Mesenchymal stem cell (in vitro differentiated cells and primary cell): ENCODE measurements around the gene KSR1.
"Not testable (repeated sequence)": the region's sequence is repeated elsewhere in the genome, so short reads cannot be mapped to it uniquely, and the experiment has no call there.

ENCODE experiments used
- DNase-seq: peaks from one replicate; pipeline ENCODE4 v3.0.0-alpha.2; 2013
- H2AFZ ChIP-seq: one replicate; pipeline ENCODE4 v1.6.1; 2013; ENCODE audit warnings: low read depth, mild to moderate bottlenecking, control low read depth, inconsistent platforms, low read length, moderate library complexity
- H2AK5ac ChIP-seq: 2 replicates; pipeline ENCODE4 v1.6.1; 2013; ENCODE audit warnings: low read length, moderate library complexity, mild to moderate bottlenecking, inconsistent platforms; ENCODE audit not compliant: severe bottlenecking
- H2BK120ac ChIP-seq: one replicate; pipeline ENCODE4 v1.6.1; 2013; ENCODE audit warnings: low read depth, mild to moderate bottlenecking, inconsistent platforms, low read length, moderate library complexity
- H2BK12ac ChIP-seq, 2 experiments: one replicate each; pipeline ENCODE4 v1.6.1; 2013; ENCODE audit warnings: inconsistent platforms in 2 of 2, low read length in 2 of 2, mild to moderate bottlenecking in 2 of 2, moderate library complexity in 2 of 2, control low read depth in 1 of 2
- H2BK15ac ChIP-seq: one replicate; pipeline ENCODE4 v1.6.1; 2013; ENCODE audit warnings: mild to moderate bottlenecking, low read depth, inconsistent platforms; ENCODE audit not compliant: poor library complexity, severe bottlenecking
- H2BK5ac ChIP-seq: 2 replicates; pipeline ENCODE4 v1.6.1; 2013; ENCODE audit warnings: low read depth, mild to moderate bottlenecking, low read length, control low read depth, inconsistent platforms; ENCODE audit not compliant: poor library complexity, severe bottlenecking
- H3K14ac ChIP-seq, 2 experiments: one replicate each; pipeline ENCODE4 v1.6.1; 2013; ENCODE audit warnings: inconsistent platforms in 2 of 2, low read length in 2 of 2, control low read depth in 1 of 2, mild to moderate bottlenecking in 1 of 2, moderate library complexity in 1 of 2
- H3K18ac ChIP-seq, 2 experiments: one replicate each; pipeline ENCODE4 v1.6.1; 2013; ENCODE audit warnings: inconsistent platforms in 2 of 2, low read length in 2 of 2, control low read depth in 1 of 2, low read depth in 1 of 2, mild to moderate bottlenecking in 1 of 2
- H3K23ac ChIP-seq, 2 experiments: one replicate each; pipeline ENCODE4 v1.6.1; 2013; ENCODE audit warnings: inconsistent platforms in 2 of 2, low read length in 2 of 2, mild to moderate bottlenecking in 2 of 2, moderate library complexity in 2 of 2, control low read depth in 1 of 2
- H3K27ac ChIP-seq: 2 replicates; pipeline ENCODE4 v1.5.1; 2013; ENCODE audit warnings: mild to moderate bottlenecking, moderate library complexity, low read length, control low read depth, inconsistent platforms; ENCODE audit not compliant: poor library complexity, severe bottlenecking
- H3K27me3 ChIP-seq, 2 experiments: 2 replicates each; pipeline versions ENCODE4 v1.6.1 to v1.7.0; 2013; ENCODE audit warnings: low read length in 2 of 2, mild to moderate bottlenecking in 2 of 2, moderate library complexity in 2 of 2, control low read depth in 1 of 2, inconsistent platforms in 1 of 2; ENCODE audit not compliant: control insufficient read depth in 1 of 2, insufficient read depth in 1 of 2
- H3K36me3 ChIP-seq, 2 experiments: 2 replicates each; pipeline versions ENCODE4 v1.6.1 to v1.7.0; 2013; ENCODE audit warnings: low read length in 2 of 2, control low read depth in 1 of 2, inconsistent platforms in 1 of 2, low read depth in 1 of 2, mild to moderate bottlenecking in 1 of 2; ENCODE audit not compliant: insufficient read depth in 2 of 2, control insufficient read depth in 1 of 2
- H3K4ac ChIP-seq, 2 experiments: one replicate each; pipeline ENCODE4 v1.6.1; 2013; ENCODE audit warnings: inconsistent platforms in 2 of 2, low read length in 2 of 2, mild to moderate bottlenecking in 2 of 2, moderate library complexity in 2 of 2, control low read depth in 1 of 2, low read depth in 1 of 2
- H3K4me1 ChIP-seq: 2 replicates; pipeline ENCODE4 v1.6.1; 2013; ENCODE audit warnings: low read depth, low read length, control low read depth; ENCODE audit not compliant: control insufficient read depth, insufficient read depth
- H3K4me2 ChIP-seq: 2 replicates; pipeline ENCODE4 v1.6.1; 2013; ENCODE audit warnings: low read length, mild to moderate bottlenecking, inconsistent platforms; ENCODE audit not compliant: poor library complexity, severe bottlenecking
- H3K4me3 ChIP-seq, 2 experiments: 2 replicates each; pipeline versions ENCODE4 v1.5.1 to v1.7.0; 2013; ENCODE audit warnings: low read length in 2 of 2, mild to moderate bottlenecking in 2 of 2, control low read depth in 1 of 2, low read depth in 1 of 2; ENCODE audit not compliant: insufficient read depth in 1 of 2
- H3K79me1 ChIP-seq: replicated peaks from 2 replicates; pipeline ENCODE4 v1.6.1; 2013; ENCODE audit warnings: mild to moderate bottlenecking, control low read depth, low read length, inconsistent platforms; ENCODE audit not compliant: poor library complexity, severe bottlenecking
- H3K9ac ChIP-seq: 2 replicates; pipeline ENCODE4 v1.7.0; 2013; ENCODE audit warnings: mild to moderate bottlenecking, low read length, moderate library complexity
- H3K9me3 ChIP-seq: 2 replicates; pipeline ENCODE4 v1.7.0; 2013; ENCODE audit warnings: mild to moderate bottlenecking, low read length; ENCODE audit not compliant: control insufficient read depth
- H4K8ac ChIP-seq: one replicate; pipeline ENCODE4 v1.6.1; 2013; ENCODE audit warnings: inconsistent platforms, mild to moderate bottlenecking, low read length, moderate library complexity
- H4K91ac ChIP-seq: one replicate; pipeline ENCODE4 v1.6.1; 2013; ENCODE audit warnings: mild to moderate bottlenecking, low read length, inconsistent platforms
- WGBS: methylation state at CpG from one replicate; pipeline ENCODE4 v1.1.7; 2013; ENCODE audit warnings: mixed read lengths; 5-methylcytosine and 5-hydroxymethylcytosine counted together

The KSR1 gene

GRCh38 chr17:27464019-27464418 is 7.8 kb downstream of the KSR1 start:
- H2AK5ac ChIP-seq, H2BK120ac ChIP-seq, H3K4me3 ChIP-seq, H3K14ac ChIP-seq, H3K18ac ChIP-seq, H2BK15ac ChIP-seq, H2BK12ac ChIP-seq, H3K9ac ChIP-seq, H3K4me2 ChIP-seq, H4K8ac ChIP-seq, DNase-seq, H3K27ac ChIP-seq, H3K4ac ChIP-seq, H2AFZ ChIP-seq, H3K36me3 ChIP-seq, H3K27me3 ChIP-seq, H2BK5ac ChIP-seq, H4K91ac ChIP-seq, H3K23ac ChIP-seq, H3K9me3 ChIP-seq: not testable (repeated sequence)
- WGBS = 78% methylated on average over 3 of the region's 3 CpGs
- peaks cover 25% of the 10 kb centered on the region for H3K4me1 ChIP-seq
- peaks cover 28% of the 10 kb centered on the region for H3K79me1 ChIP-seq

GRCh38 chr17:27464431-27464830 is 8.2 kb downstream of the KSR1 start:
- Histone ChIP-seq H3K36me3 (peaks cover 0 to 2% of the 10 kb centered on the region in 2 experiments), H3K9ac (no peak overlapping the region)
- 100% methylated on average over 1 of the region's 1 CpG for WGBS

GRCh38 chr17:27465875-27466274 is 9.6 kb downstream of the KSR1 start:
- H3K79me1 ChIP-seq = peaks cover 23% of the 10 kb centered on the region
- not testable (repeated sequence) for H3K4ac ChIP-seq, H3K27ac ChIP-seq, H3K9ac ChIP-seq, H3K36me3 ChIP-seq, H3K4me3 ChIP-seq, H2BK5ac ChIP-seq, DNase-seq, H3K27me3 ChIP-seq, H4K8ac ChIP-seq, H2BK12ac ChIP-seq, H2AFZ ChIP-seq, H3K9me3 ChIP-seq, H4K91ac ChIP-seq, H2AK5ac ChIP-seq, H2BK15ac ChIP-seq, H3K18ac ChIP-seq, H3K14ac ChIP-seq, H3K4me2 ChIP-seq, H3K23ac ChIP-seq, H2BK120ac ChIP-seq
- WGBS = 95% methylated on average over 2 of the region's 2 CpGs
- H3K4me1 ChIP-seq = peaks cover 11% of the 10 kb centered on the region

More at GRCh38 chr17:27464431-27464830, 8.2 kb downstream of the KSR1 start:
- H2BK12ac ChIP-seq = no peak overlapping the region
- H3K23ac ChIP-seq = no peak overlapping the region
- no peaks in the 10 kb centered on the region for H3K9me3 ChIP-seq
- no peak overlapping the region for H2AFZ ChIP-seq
- H3K14ac ChIP-seq = no peak overlapping the region
- H2AK5ac ChIP-seq = no peak overlapping the region
- no peaks in the 10 kb centered on the region for H3K27me3 ChIP-seq
- no peak overlapping the region for H2BK120ac ChIP-seq
- H4K8ac ChIP-seq = no peak overlapping the region
- H2BK15ac ChIP-seq = no peak overlapping the region
- H4K91ac ChIP-seq = no peak overlapping the region
- H3K4ac ChIP-seq = no peak overlapping the region
- H3K27ac ChIP-seq = no peak overlapping the region
- H3K79me1 ChIP-seq = peaks cover 26% of the 10 kb centered on the region
- no peak overlapping the region for H3K4me3 ChIP-seq
- peaks cover 21% of the 10 kb centered on the region for H3K4me1 ChIP-seq
- H3K4me2 ChIP-seq = no peak overlapping the region
- H2BK5ac ChIP-seq = no peak overlapping the region
- no peak for DNase-seq
- H3K18ac ChIP-seq = no peak overlapping the region

- no peak overlapping the region for H3K18ac ChIP-seq
- no peak overlapping the region for H3K27ac ChIP-seq
- H2AFZ ChIP-seq = no peak overlapping the region
- H3K23ac ChIP-seq = no peak overlapping the region
- H3K79me1 ChIP-seq = peaks cover 25% of the 10 kb centered on the region
- H3K27me3 ChIP-seq = no peaks in the 10 kb centered on the region
- H4K8ac ChIP-seq = no peak overlapping the region
- DNase-seq = no peak
- no peak overlapping the region for H2BK120ac ChIP-seq
- H3K9me3 ChIP-seq = no peaks in the 10 kb centered on the region
- WGBS = 69% methylated on average over 3 of the region's 3 CpGs
- H3K9ac ChIP-seq = no peak overlapping the region
- H2BK12ac ChIP-seq = no peak overlapping the region
- no peak overlapping the region for H3K4me3 ChIP-seq
- H3K36me3 ChIP-seq = no peaks in the 10 kb centered on the region
- no peak overlapping the region for H4K91ac ChIP-seq
- no peak overlapping the region for H2BK15ac ChIP-seq
- no peak overlapping the region for H3K4ac ChIP-seq
- no peak overlapping the region for H3K4me2 ChIP-seq
- peaks cover 13% of the 10 kb centered on the region for H3K4me1 ChIP-seq
- H2AK5ac ChIP-seq = no peak overlapping the region
- no peak overlapping the region for H2BK5ac ChIP-seq
- peak overlapping the region in 1 of 2 experiments; percentile 83 for H3K14ac ChIP-seq
Measured at GRCh38 chr17:27466376-27466742, 10.1 kb downstream of the KSR1 start.
